HCT116 (cell line): Measurements from ENCODE around the gene SLC17A2.

Experiments used
- CTCF ChIP-seq, 3 experiments: fragments of 200-600 bp in 1 of 3; sonication (generic) in 1 of 3; IDR thresholded peaks in 2 of 3; conservative IDR thresholded peaks in 1 of 3; 2 replicates each; pipeline ENCODE4 v1.5.1; 2012 to 2017; ENCODE audit warnings: low read depth in 2 of 3, low read length in 2 of 3, antibody characterized with exemption in 1 of 3, borderline replicate concordance in 1 of 3, control low read depth in 1 of 3, mild to moderate bottlenecking in 1 of 3, mixed read lengths in 1 of 3, mixed run types in 1 of 3, moderate library complexity in 1 of 3; ENCODE audit not compliant: insufficient read depth in 1 of 3
- EGR1 ChIP-seq: IDR thresholded peaks from 2 replicates; pipeline ENCODE4 v1.6.1; 2012; ENCODE audit warnings: low read depth
- POLR2A ChIP-seq: IDR thresholded peaks from 2 replicates; pipeline ENCODE4 v1.7.0; 2011; ENCODE audit warnings: borderline replicate concordance; ENCODE audit not compliant: insufficient read depth, insufficient read length; ENCODE audit errors: extremely low read depth
- REST ChIP-seq: IDR thresholded peaks from 2 replicates; pipeline ENCODE4 v1.6.1; 2012; ENCODE audit warnings: low read depth
- TCF7L2 ChIP-seq: IDR thresholded peaks from 2 replicates; pipeline ENCODE4 v1.7.0; 2011; ENCODE audit warnings: borderline replicate concordance, inconsistent platforms; ENCODE audit not compliant: insufficient read depth, insufficient read length; ENCODE audit errors: extremely low read depth
- ZBTB33 ChIP-seq: IDR thresholded peaks from 2 replicates; pipeline ENCODE4 v1.6.1; 2011; ENCODE audit warnings: mild to moderate bottlenecking, low read length, moderate library complexity; ENCODE audit not compliant: insufficient replicate concordance; ENCODE audit errors: extremely low read depth

- no peak for TF ChIP-seq POLR2A
- TF ChIP-seq CTCF (IDR thresholded peaks at IDR 0.05 in 2 of 3, conservative IDR thresholded peaks at IDR 0.05 in 1 of 3; ENCODE audit: borderline replicate concordance in 1 of 3, insufficient read depth in 1 of 3, low read depth in 2 of 3, low read length in 2 of 3): no peak
- no peak for TF ChIP-seq REST
- no peak for TF ChIP-seq EGR1
- no peak for TF ChIP-seq ZBTB33
- no peak for TF ChIP-seq TCF7L2
Measured at GRCh38 chr6:25874822-25875562, 55.5 kb downstream of the SLC17A2 start.
